HG03039 (cell line): ENCODE measurements around the gene ALAD.
"Not testable (repeated sequence)": the region's sequence is repeated elsewhere in the genome, so short reads cannot be mapped to it uniquely, and the experiment has no call there.

Experiments
- ATAC-seq: cut with Tn5 transposase; IDR thresholded peaks from one replicate; pipeline ENCODE4 v1.9.1; 2021; ENCODE audit warnings: mild to moderate bottlenecking, moderate library complexity; ENCODE audit not compliant: unreplicated experiment

The ALAD gene

GRCh38 chr9:113375057-113376023 is 25.7 kb downstream of the ALAD start:
- no peak for ATAC-seq

GRCh38 chr9:113373676-113374392 is 27.2 kb downstream of the ALAD start:
- ATAC-seq, result no peak

GRCh38 chr9:113373256-113373655 is 27.8 kb downstream of the ALAD start:
- ATAC-seq, result no peak

- ATAC-seq, result no peak
Observed at GRCh38 chr9:113372059-113372458, 29.0 kb downstream of the ALAD start.

GRCh38 chr9:113370806-113371325 is 30.2 kb downstream of the ALAD start:
- no peak for ATAC-seq

- ATAC-seq, result no peak
Observed at GRCh38 chr9:113369855-113370140, 31.3 kb downstream of the ALAD start.

- no peak for ATAC-seq
Observed at GRCh38 chr9:113368982-113369854, 31.9 kb downstream of the ALAD start.

- ATAC-seq, result no peak
Observed at GRCh38 chr9:113368348-113368981, 32.6 kb downstream of the ALAD start.

GRCh38 chr9:113365652-113366051 is 35.4 kb downstream of the ALAD start:
- not testable (repeated sequence) for ATAC-seq

- ATAC-seq, result no peak
Observed at GRCh38 chr9:113364951-113365350, 36.1 kb downstream of the ALAD start.

- no peak for ATAC-seq
Observed at GRCh38 chr9:113363336-113363735, 37.7 kb downstream of the ALAD start.

- ATAC-seq, result no peak
Observed at GRCh38 chr9:113361304-113362018, 39.6 kb downstream of the ALAD start.

GRCh38 chr9:113360242-113360842 is 40.7 kb downstream of the ALAD start:
- ATAC-seq, result no peak

- no peak for ATAC-seq
Observed at GRCh38 chr9:113359385-113359784, 41.7 kb downstream of the ALAD start.

- ATAC-seq, result no peak
Observed at GRCh38 chr9:113356686-113357292, 44.3 kb downstream of the ALAD start.

GRCh38 chr9:113355040-113355596 is 46.0 kb downstream of the ALAD start:
- ATAC-seq, result no peak

GRCh38 chr9:113352411-113352810 is 48.7 kb downstream of the ALAD start:
- no peak for ATAC-seq

- ATAC-seq, result no peak
Observed at GRCh38 chr9:113352006-113352405, 49.1 kb downstream of the ALAD start.

GRCh38 chr9:113350937-113351336 is 50.1 kb downstream of the ALAD start:
- no peak for ATAC-seq
